Measurements from ENCODE around the gene TRAF3IP1.

- no peak for TF ChIP-seq CTCF (IDR thresholded peaks at IDR 0.05)
- TF ChIP-seq POLR2A (IDR thresholded peaks at IDR 0.05): no peak
- no peak for TF ChIP-seq POLR2AphosphoS5 (IDR thresholded peaks at IDR 0.05)
- no peak for TF ChIP-seq EP300 (IDR thresholded peaks at IDR 0.05)
These were observed 15.8 kb downstream of the TRAF3IP1 start for GRCh38 chr2:238336151-238336550.
